H1 (cell line): ENCODE measurements around the gene EIPR1. TPM values are rescaled to one million over a fixed set of nuclear protein-coding genes. Genes with fewer than 3 reads are reported as not detected.

Source experiments
- CTCF ChIA-PET: fragments of 300-600 bp; sonication (Branson Sonifier 250); formaldehyde crosslinking; loops from one replicate; lab custom pipeline; 2021; ENCODE audit not compliant: partially characterized antibody; lab: Charles Lee
- POLR2A ChIA-PET: fragments of 300-600 bp; sonication (Branson Sonifier 250); formaldehyde crosslinking; loops from one replicate; lab custom pipeline; 2021; ENCODE audit warnings: inconsistent platforms; ENCODE audit not compliant: partially characterized antibody; lab: Charles Lee
- DNase-seq, 2 experiments: peaks; one replicate each; pipeline versions ENCODE4 v3.0.0 to v3.0.0-alpha.2; 2010 to 2022; ENCODE audit warnings: low spot score in 2 of 2, low read depth in 1 of 2, mixed read lengths in 1 of 2
- FAIRE-seq: peaks from 2 replicates; lab custom pipeline; 2011; peaks lifted over from hg19 to GRCh38; lab: Jason Lieb, UNC
- H2AFZ ChIP-seq: 2 replicates; pipeline ENCODE4 v1.8.1; 2012; ENCODE audit warnings: low read length, inconsistent platforms
- H2AK5ac ChIP-seq: 2 replicates; pipeline ENCODE4 v1.6.1; 2013; ENCODE audit warnings: low read depth, low read length
- H2BK120ac ChIP-seq: replicated peaks from 2 replicates; pipeline ENCODE3; 2013; ENCODE audit warnings: low read depth, low read length, inconsistent platforms
- H2BK12ac ChIP-seq: 2 replicates; pipeline ENCODE4 v1.6.1; 2013; ENCODE audit warnings: low read depth, low read length
- H2BK15ac ChIP-seq: 2 replicates; pipeline ENCODE4 v1.6.1; 2013; ENCODE audit warnings: low read length
- H2BK20ac ChIP-seq: 2 replicates; pipeline ENCODE4 v1.6.1; 2013; ENCODE audit warnings: low read length
- H2BK5ac ChIP-seq: 2 replicates; pipeline ENCODE4 v1.6.1; 2013; ENCODE audit warnings: low read depth, low read length
- H3K14ac ChIP-seq: 2 replicates; pipeline ENCODE4 v1.6.1; 2013; ENCODE audit warnings: inconsistent platforms; ENCODE audit not compliant: insufficient read length
- H3K18ac ChIP-seq: 2 replicates; pipeline ENCODE4 v1.6.1; 2013; ENCODE audit warnings: low read length; ENCODE audit errors: extremely low read depth
- H3K23ac ChIP-seq: 2 replicates; pipeline ENCODE4 v1.6.1; 2013; ENCODE audit warnings: inconsistent platforms; ENCODE audit not compliant: insufficient read length
- H3K23me2 ChIP-seq: 2 replicates; pipeline ENCODE4 v1.6.1; 2013; ENCODE audit warnings: low read depth, low read length
- H3K27ac ChIP-seq: 2 replicates; pipeline ENCODE4 v1.6.1; 2011; ENCODE audit warnings: low read depth, low read length, inconsistent platforms
- H3K27me3 ChIP-seq, 4 experiments: replicated peaks in 1 of 4; 1 replicate in 1 of 4; 2 replicates in 3 of 4; pipeline versions ENCODE4 v1.6.1 to v1.8.1; 2011 to 2013; ENCODE audit warnings: low read length in 3 of 4, mild to moderate bottlenecking in 3 of 4, inconsistent platforms in 2 of 4, mixed read lengths in 2 of 4, moderate library complexity in 1 of 4; ENCODE audit not compliant: control insufficient read depth in 3 of 4, insufficient read depth in 3 of 4; ENCODE audit errors: extremely low read depth in 1 of 4
- H3K36me3 ChIP-seq, 4 experiments: 2 replicates each; pipeline versions ENCODE4 v1.6.1 to v1.8.1; 2011 to 2013; ENCODE audit warnings: mild to moderate bottlenecking in 4 of 4, low read length in 3 of 4, moderate library complexity in 2 of 4, control low read depth in 1 of 4, inconsistent platforms in 1 of 4; ENCODE audit not compliant: insufficient read depth in 4 of 4, control insufficient read depth in 2 of 4
- H3K4ac ChIP-seq: replicated peaks from 2 replicates; pipeline ENCODE3; 2013; ENCODE audit warnings: low read length, low read depth, mixed read lengths, inconsistent platforms; ENCODE audit not compliant: insufficient read length
- H3K4me1 ChIP-seq, 4 experiments: replicated peaks in 1 of 4; 1 replicate in 1 of 4; 2 replicates in 3 of 4; pipeline versions ENCODE4 v1.6.1 to v1.8.1; 2011 to 2013; ENCODE audit warnings: low read length in 3 of 4, inconsistent platforms in 2 of 4, mixed read lengths in 1 of 4; ENCODE audit not compliant: insufficient read depth in 4 of 4, control insufficient read depth in 3 of 4
- H3K4me2 ChIP-seq, 2 experiments: 2 replicates each; pipeline versions ENCODE4 v1.6.1 to v1.8.1; 2011 to 2013; ENCODE audit warnings: low read depth in 2 of 2, low read length in 2 of 2, control low read depth in 1 of 2, inconsistent platforms in 1 of 2, mild to moderate bottlenecking in 1 of 2; ENCODE audit not compliant: insufficient read depth in 1 of 2
- H3K4me3 ChIP-seq, 4 experiments: fragments of 200-600, 300-600 bp in 1 of 4; sonication (generic), shearing (Covaris generic), sonication (Bioruptor Twin) in 1 of 4; 2 replicates each; pipeline versions ENCODE4 v1.5.1 to v1.8.1; 2011 to 2016; ENCODE audit warnings: low read length in 4 of 4, low read depth in 3 of 4, control low read depth in 2 of 4, inconsistent platforms in 2 of 4, mild to moderate bottlenecking in 2 of 4, mixed read lengths in 1 of 4, moderate library complexity in 1 of 4; ENCODE audit not compliant: insufficient read depth in 2 of 4; ENCODE audit errors: extremely low read depth in 1 of 4
- H3K56ac ChIP-seq: replicated peaks from 2 replicates; pipeline ENCODE3; 2013; ENCODE audit warnings: low read depth, mild to moderate bottlenecking, mixed read lengths, low read length, inconsistent platforms; ENCODE audit not compliant: insufficient read length
- H3K79me1 ChIP-seq: 2 replicates; pipeline ENCODE4 v1.6.1; 2013; ENCODE audit warnings: low read depth, low read length, control low read depth
- H3K79me2 ChIP-seq, 2 experiments: 2 replicates each; pipeline versions ENCODE4 v1.6.1 to v1.8.1; 2012 to 2013; ENCODE audit warnings: low read length in 2 of 2, mild to moderate bottlenecking in 2 of 2, inconsistent platforms in 1 of 2; ENCODE audit not compliant: insufficient read depth in 2 of 2, control insufficient read depth in 1 of 2
- H3K9ac ChIP-seq, 4 experiments: replicated peaks in 1 of 4; 1 replicate in 1 of 4; 2 replicates in 3 of 4; pipeline versions ENCODE4 v1.6.1 to v1.8.1; 2011 to 2013; ENCODE audit warnings: low read depth in 3 of 4, low read length in 3 of 4, control low read depth in 2 of 4, mild to moderate bottlenecking in 2 of 4, moderate library complexity in 2 of 4, inconsistent platforms in 1 of 4; ENCODE audit errors: extremely low read depth in 1 of 4
- H3K9me3 ChIP-seq, 2 experiments: 2 replicates each; pipeline versions ENCODE4 v1.6.1 to v1.8.1; 2012 to 2013; ENCODE audit warnings: mild to moderate bottlenecking in 2 of 2, moderate library complexity in 2 of 2, control low read depth in 1 of 2, inconsistent platforms in 1 of 2, low read depth in 1 of 2, low read length in 1 of 2, mixed read lengths in 1 of 2; ENCODE audit not compliant: insufficient read depth in 2 of 2
- H4K20me1 ChIP-seq, 2 experiments: replicated peaks in 1 of 2; 2 replicates each; pipeline versions ENCODE3 to v1.8.1; 2011 to 2013; ENCODE audit warnings: inconsistent platforms in 2 of 2, low read length in 2 of 2, mild to moderate bottlenecking in 1 of 2; ENCODE audit not compliant: insufficient read depth in 2 of 2, control insufficient read depth in 1 of 2
- H4K5ac ChIP-seq: 2 replicates; pipeline ENCODE4 v1.6.1; 2013; ENCODE audit warnings: low read length, low read depth, mixed read lengths, inconsistent platforms; ENCODE audit not compliant: insufficient read length
- H4K8ac ChIP-seq: 2 replicates; pipeline ENCODE4 v1.8.0; 2013; ENCODE audit warnings: mild to moderate bottlenecking, moderate library complexity, low read length, inconsistent platforms; ENCODE audit not compliant: insufficient read depth; ENCODE audit errors: extremely low read depth
- H4K91ac ChIP-seq: replicated peaks from 2 replicates; pipeline ENCODE3; 2013; ENCODE audit warnings: low read length, mixed read lengths, inconsistent platforms; ENCODE audit not compliant: insufficient read length
- EP300 ChIP-seq, 2 experiments: IDR thresholded peaks; 1 replicate in 1 of 2; 2 replicates in 1 of 2; pipeline ENCODE4 v1.6.1; 2011 to 2012; ENCODE audit warnings: low read depth in 2 of 2, low read length in 2 of 2, mild to moderate bottlenecking in 2 of 2, borderline replicate concordance in 1 of 2, inconsistent platforms in 1 of 2, moderate library complexity in 1 of 2
- RBBP5 ChIP-seq: IDR thresholded peaks from 2 replicates; pipeline ENCODE4 v1.7.1; 2012; ENCODE audit warnings: low read depth, mild to moderate bottlenecking, inconsistent platforms, low read length, moderate library complexity, borderline replicate concordance
- TBP ChIP-seq: IDR thresholded peaks from 2 replicates; pipeline ENCODE4 v1.6.1; 2011; ENCODE audit warnings: low read depth, low read length, improper control_type of control experiment
- whole genome bisulfite sequencing, 2 experiments: shearing (Covaris generic) in 1 of 2; methylation state at CpG; one replicate each; pipeline versions ENCODE4 v1.1.6 to v1.1.7; 2013 to 2015; ENCODE audit warnings: low lambda C conversion rate in 2 of 2, mixed read lengths in 2 of 2, inconsistent platforms in 1 of 2, low coverage in 1 of 2, missing lambda C conversion rate in 1 of 2; ENCODE audit not compliant: insufficient replicate concordance in 2 of 2, insufficient coverage in 1 of 2, insufficient read length in 1 of 2; ENCODE audit errors: extremely low coverage in 1 of 2, missing lambda C conversion rate in 1 of 2; 5-methylcytosine and 5-hydroxymethylcytosine counted together
- polyA plus RNA-seq, 7 experiments: library from polyadenylated mRNA; depleted of rRNA in 3 of 7; stranded (reverse) in 5 of 7; unstranded in 2 of 7; fragments of >200 nt in 5 of 7; fragments of 200-250 nt in 2 of 7; gene quantifications; 1 replicate in 5 of 7; 2 replicates in 1 of 7; 4 replicates in 1 of 7; pipeline versions ENCODE4 v1.2.1 to v1.2.3, GENCODE V29; 2011 to 2013; ENCODE audit warnings: missing spikeins in 2 of 7, mixed read lengths in 2 of 7
- total RNA-seq: library from RNA; stranded (reverse); fragmentation: NEBNext Ultra II Directional; extraction: Animal tissue kit (Norgen Biotek cat#: 25700); gene quantifications from 2 replicates; pipeline ENCODE4 v1.2.1, GENCODE V29; 2021

Gene EIPR1
- total and polyA plus RNA-seq, 2 of the 8 experiments (the other 6 are each of a cell fraction or from before 2014, with no cell fraction given): 26.3 to 56.4 TPM

- H4K5ac ChIP-seq: no peak overlapping the region
- H3K27me3 ChIP-seq: no peaks in the 10 kb centered on the region
- CTCF ChIA-PET: interaction anchor here (1.0 to 1.7 kb wide), 2 partner anchors 10 to 25 kb away, joined by 3 to 6 read pairs; no protein-coding TSS in a partner anchor
- DNase-seq: no peak
- no peaks in the 10 kb centered on the region for H3K9me3 ChIP-seq
- WGBS, 2 experiments: 83% methylated on average over 6 of the region's 6 CpGs; no CpG with 5 or more reads in 1 of the 2 experiments
- no peak overlapping the region for H3K4me3 ChIP-seq
- H3K4ac ChIP-seq: no peak overlapping the region
- no peak overlapping the region for H4K8ac ChIP-seq
- H2BK15ac ChIP-seq: no peak overlapping the region
- no peaks in the 10 kb centered on the region; a peak in 1 of 8 replicates for H3K36me3 ChIP-seq
- peaks cover 22% of the 10 kb centered on the region; the same call in 1 of the 2 replicates for H3K23me2 ChIP-seq
- H3K23ac ChIP-seq: no peak overlapping the region
- FAIRE-seq: no peak
- no peak overlapping the region for H3K14ac ChIP-seq
- TF ChIP-seq TBP (no peak), EP300 (IDR thresholded peaks at IDR 0.05; ENCODE audit: borderline replicate concordance in 1 of 2, low read depth in 2 of 2, low read length in 2 of 2) (no peak), RBBP5 (no peak)
- no peak overlapping the region for H2BK120ac ChIP-seq
- H2BK5ac ChIP-seq: no peak overlapping the region
- no peak overlapping the region for H3K9ac ChIP-seq
- H2AK5ac ChIP-seq: no peak overlapping the region
- peaks cover 2 to 9% of the 10 kb centered on the region in 2 experiments for H4K20me1 ChIP-seq
- H2BK12ac ChIP-seq: no peak overlapping the region
- peaks cover 6% of the 10 kb centered on the region for H3K79me1 ChIP-seq
- POLR2A ChIA-PET: no interaction called here
- H4K91ac ChIP-seq: no peak overlapping the region
- no peak overlapping the region for H3K18ac ChIP-seq
- H3K27ac ChIP-seq: no peak overlapping the region
- H3K79me2 ChIP-seq: no peaks in the 10 kb centered on the region; a peak in 1 of 4 replicates
- H3K56ac ChIP-seq: no peak overlapping the region
- no peak overlapping the region for H2BK20ac ChIP-seq
- peaks cover 0 to 2% (median under 1%) of the 10 kb centered on the region in 4 experiments; a peak in 2 of 7 replicates for H3K4me1 ChIP-seq
- H2AFZ ChIP-seq: no peak overlapping the region
- H3K4me2 ChIP-seq: no peak overlapping the region
Measured at GRCh38 chr2:3297523-3297922, 80.1 kb downstream of the EIPR1 start.
